Epidermal melanocyte (primary cell): ENCODE measurements around the gene COL6A2.
"Not testable (repeated sequence)": the region's sequence is repeated elsewhere in the genome, so short reads cannot be mapped to it uniquely, and the experiment has no call there.

ENCODE experiments used
- DNase-seq: peaks from one replicate; pipeline ENCODE4 v3.0.0; 2011; ENCODE audit warnings: low spot score; ENCODE audit not compliant: insufficient read length

Gene COL6A2

GRCh38 chr21:46093668-46094400 lies 4.1 kb upstream of the COL6A2 start:
- no peak for DNase-seq

- no peak for DNase-seq
These were observed 3.4 kb upstream of the COL6A2 start for GRCh38 chr21:46094401-46095082.

GRCh38 chr21:46095083-46095719 lies 2.7 kb upstream of the COL6A2 start:
- no peak for DNase-seq

- no peak for DNase-seq
These were observed 1.9 kb upstream of the COL6A2 start for GRCh38 chr21:46095814-46096595.

GRCh38 chr21:46096596-46097335 lies 1.1 kb upstream of the COL6A2 start:
- no peak for DNase-seq

- DNase-seq, result peak; percentile 22
These were observed 610 bp downstream of the COL6A2 start for GRCh38 chr21:46098303-46099141.

GRCh38 chr21:46099476-46099875 lies 1.6 kb downstream of the COL6A2 start:
- DNase-seq, result peak; percentile 11

GRCh38 chr21:46100020-46100419 lies 2.1 kb downstream of the COL6A2 start:
- no peak for DNase-seq

- peak; percentile 23 for DNase-seq
These were observed 2.5 kb downstream of the COL6A2 start for GRCh38 chr21:46100426-46100825.

- DNase-seq, result no peak
These were observed 3.0 kb downstream of the COL6A2 start for GRCh38 chr21:46100906-46101305.

GRCh38 chr21:46104104-46104503 lies 6.2 kb downstream of the COL6A2 start:
- no peak for DNase-seq

- not testable (repeated sequence) for DNase-seq
These were observed 9.5 kb downstream of the COL6A2 start for GRCh38 chr21:46107376-46107775.

- peak; percentile 4 for DNase-seq
These were observed 11.0 kb downstream of the COL6A2 start for GRCh38 chr21:46108827-46109312.

- peak; percentile 10 for DNase-seq
These were observed 11.7 kb downstream of the COL6A2 start for GRCh38 chr21:46109313-46110221.

- DNase-seq, result peak; percentile 18
These were observed 12.7 kb downstream of the COL6A2 start for GRCh38 chr21:46110499-46111192.

GRCh38 chr21:46111193-46111571 lies 13.3 kb downstream of the COL6A2 start:
- peak; percentile 11 for DNase-seq

- peak; percentile 16 for DNase-seq
These were observed 14.2 kb downstream of the COL6A2 start for GRCh38 chr21:46111857-46112724.
